Left ventricle myocardium inferior (tissue), 1 donor: ENCODE data around the gene DNAH3. TPM values are rescaled to one million over a fixed set of nuclear protein-coding genes. Genes with fewer than 3 reads are reported as not detected.
A peak's percentile ranks its signal among the peaks of the same experiment; 100 is the strongest.

Experiments
- DNase-seq: peaks from one replicate; pipeline ENCODE4 v3.0.0-alpha.2; 2020
- H3K27ac ChIP-seq: fragments of 200-600 bp; replicated peaks from 2 replicates; pipeline ENCODE4 v1.8.0; 2021
- H3K27me3 ChIP-seq: fragments of 200-600 bp; 2 replicates; pipeline ENCODE4 v1.8.0; 2021; ENCODE audit warnings: low read depth
- H3K36me3 ChIP-seq: fragments of 200-600 bp; 2 replicates; pipeline ENCODE4 v1.8.0; 2021
- H3K4me1 ChIP-seq: fragments of 200-600 bp; 2 replicates; pipeline ENCODE4 v1.8.0; 2021
- H3K4me3 ChIP-seq: fragments of 200-600 bp; 2 replicates; pipeline ENCODE4 v1.8.0; 2021; ENCODE audit warnings: mild to moderate bottlenecking, moderate library complexity
- H3K9me3 ChIP-seq: fragments of 200-600 bp; replicated peaks from 2 replicates; pipeline ENCODE4 v1.8.0; 2021
- intact Hi-C: fragments of 100-400 bp; cut with micrococcal nuclease; formaldehyde crosslinking; loops from one replicate; pipeline ENCODE4 v1.11.0; 2022
- total RNA-seq: library from RNA; stranded (reverse); fragmentation: NEBNext Ultra II Directional; extraction: Animal tissue kit (Norgen Biotek cat#: 25700); gene quantifications from one replicate; pipeline ENCODE4 v1.2.1, GENCODE V29; 2021
- TF ChIP-seq, protein P1 (sequence below): fragments of 200-600 bp; IDR thresholded peaks from 2 replicates; pipeline ENCODE4 v1.8.0; 2021; ENCODE audit warnings: antibody characterized with exemption, mild to moderate bottlenecking, borderline replicate concordance
- donor health status: DM: no; HTN: yes; CAD: no; lungs with severe emphysema.

Gene DNAH3
- total RNA-seq, 1 donor from 2014 or later: 1.8 TPM

GRCh38 chr16:20899477-20900298 lies 251.0 kb downstream of the DNAH3 start:
- peak overlapping the region; percentile 99 for H3K27ac ChIP-seq
- no peaks in the 10 kb centered on the region for H3K9me3 ChIP-seq
- H3K4me1 ChIP-seq: peaks cover 86% of the 10 kb centered on the region
- intact Hi-C loops: loop anchor here (5.0 kb wide), 1 partner anchor 37 kb away; no protein-coding TSS in a partner anchor
- no peaks in the 10 kb centered on the region for H3K27me3 ChIP-seq
- TF ChIP-seq, protein P1, sequence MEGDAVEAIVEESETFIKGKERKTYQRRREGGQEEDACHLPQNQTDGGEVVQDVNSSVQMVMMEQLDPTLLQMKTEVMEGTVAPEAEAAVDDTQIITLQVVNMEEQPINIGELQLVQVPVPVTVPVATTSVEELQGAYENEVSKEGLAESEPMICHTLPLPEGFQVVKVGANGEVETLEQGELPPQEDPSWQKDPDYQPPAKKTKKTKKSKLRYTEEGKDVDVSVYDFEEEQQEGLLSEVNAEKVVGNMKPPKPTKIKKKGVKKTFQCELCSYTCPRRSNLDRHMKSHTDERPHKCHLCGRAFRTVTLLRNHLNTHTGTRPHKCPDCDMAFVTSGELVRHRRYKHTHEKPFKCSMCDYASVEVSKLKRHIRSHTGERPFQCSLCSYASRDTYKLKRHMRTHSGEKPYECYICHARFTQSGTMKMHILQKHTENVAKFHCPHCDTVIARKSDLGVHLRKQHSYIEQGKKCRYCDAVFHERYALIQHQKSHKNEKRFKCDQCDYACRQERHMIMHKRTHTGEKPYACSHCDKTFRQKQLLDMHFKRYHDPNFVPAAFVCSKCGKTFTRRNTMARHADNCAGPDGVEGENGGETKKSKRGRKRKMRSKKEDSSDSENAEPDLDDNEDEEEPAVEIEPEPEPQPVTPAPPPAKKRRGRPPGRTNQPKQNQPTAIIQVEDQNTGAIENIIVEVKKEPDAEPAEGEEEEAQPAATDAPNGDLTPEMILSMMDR: no peak
- H3K4me3 ChIP-seq: peak overlapping the region; percentile 92
- H3K36me3 ChIP-seq: peaks cover 15% of the 10 kb centered on the region
- DNase-seq: peak; percentile 21

DNA sequence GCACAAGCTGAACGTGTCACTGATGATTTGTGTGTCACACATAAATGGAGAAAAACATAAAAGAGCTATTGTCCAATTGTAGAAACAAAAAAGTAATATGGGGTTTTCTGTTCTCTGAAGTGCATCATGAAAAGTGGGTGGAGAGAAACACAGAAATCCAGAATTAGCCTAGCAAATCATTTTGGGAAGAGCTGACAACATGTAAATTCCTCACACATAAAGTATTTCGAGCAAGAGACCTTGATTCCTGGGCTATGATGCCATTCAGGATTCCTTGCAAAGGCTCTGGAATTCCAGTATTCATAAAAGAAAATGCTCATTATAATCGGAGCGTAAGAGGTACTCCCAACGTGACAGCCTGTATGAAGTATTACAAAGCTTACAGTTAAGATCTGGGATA lies 251.6 kb downstream of the DNAH3 start:
- H3K4me1 ChIP-seq: peaks cover 85% of the 10 kb centered on the region

GRCh38 chr16:20897922-20898321 lies 252.7 kb downstream of the DNAH3 start:
- peak overlapping the region; percentile 92 for H3K4me3 ChIP-seq
- TF ChIP-seq, protein P1: no peak
- peaks cover 83% of the 10 kb centered on the region for H3K4me1 ChIP-seq
- H3K27me3 ChIP-seq: no peaks in the 10 kb centered on the region
- H3K36me3 ChIP-seq: peaks cover 27% of the 10 kb centered on the region
- DNase-seq: no peak
- no peak overlapping the region for H3K27ac ChIP-seq
- H3K9me3 ChIP-seq: no peaks in the 10 kb centered on the region
- intact Hi-C loops: no loop called here

More for the DNA sequence above, 251.6 kb downstream of the DNAH3 start:
- H3K27ac ChIP-seq: peak overlapping the region; percentile 99
- H3K4me3 ChIP-seq: peak overlapping the region; percentile 92
- no peaks in the 10 kb centered on the region for H3K27me3 ChIP-seq
- H3K36me3 ChIP-seq: peaks cover 15% of the 10 kb centered on the region
- H3K9me3 ChIP-seq: no peaks in the 10 kb centered on the region
- intact Hi-C loops: no loop called here
- TF ChIP-seq, protein P1: no peak
- no peak for DNase-seq

DNA sequence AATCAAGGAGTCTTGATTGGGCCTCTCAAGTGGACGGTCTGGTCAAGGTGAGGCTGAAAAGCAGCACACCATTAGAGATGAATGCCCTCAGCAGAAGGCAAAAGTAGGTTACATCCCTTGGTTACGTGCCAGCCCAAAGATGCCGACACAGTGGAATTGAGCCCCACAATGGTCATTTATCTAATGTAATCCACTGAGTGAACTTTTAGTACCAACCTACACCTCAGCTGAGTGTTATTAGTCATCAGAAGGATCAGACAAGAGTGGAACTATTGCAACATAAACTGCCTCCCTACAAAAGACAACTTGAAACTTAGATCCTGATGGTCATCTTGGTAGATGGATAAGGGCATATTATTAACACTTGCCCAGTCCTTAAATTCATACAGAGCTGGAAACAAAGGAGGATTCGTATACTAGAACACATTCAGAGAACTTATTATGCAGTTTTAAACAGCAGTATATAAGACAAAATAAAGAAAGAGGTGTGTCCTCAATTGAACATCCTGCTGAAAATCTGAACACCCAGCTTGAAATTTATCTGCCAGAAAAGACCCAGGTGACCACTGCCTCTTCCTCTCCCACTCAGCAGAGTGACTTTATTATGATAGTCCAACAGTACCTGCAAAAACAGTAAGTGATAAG lies 253.3 kb downstream of the DNAH3 start:
- DNase-seq: no peak
- intact Hi-C loops: no loop called here
- Histone ChIP-seq H3K27me3 (no peaks in the 10 kb centered on the region), H3K27ac (peak overlapping the region; percentile 0), H3K9me3 (no peaks in the 10 kb centered on the region), H3K36me3 (peaks cover 29% of the 10 kb centered on the region), H3K4me3 (no peak overlapping the region), H3K4me1 (peaks cover 83% of the 10 kb centered on the region)
- TF ChIP-seq, protein P1: no peak

GRCh38 chr16:20894388-20894787 lies 256.3 kb downstream of the DNAH3 start:
- Histone ChIP-seq H3K4me1 (peaks cover 68% of the 10 kb centered on the region), H3K9me3 (no peaks in the 10 kb centered on the region), H3K27ac (no peak overlapping the region), H3K27me3 (no peaks in the 10 kb centered on the region), H3K36me3 (peaks cover 36% of the 10 kb centered on the region), H3K4me3 (no peak overlapping the region)
- TF ChIP-seq, protein P1: no peak
- DNase-seq: no peak
- intact Hi-C loops: no loop called here
